Naive thymus-derived CD4-positive, alpha-beta T cell (primary cell): ENCODE results near the gene LARGE1. TPM values are rescaled to one million over a fixed set of nuclear protein-coding genes. Genes with fewer than 3 reads are reported as not detected.

Experiments
- ATAC-seq: fragments of 150-1000 bp; cut with Tn5 transposase; 2 replicates; pipeline ENCODE4 v1.10.0; 2021; ENCODE audit warnings: mild to moderate bottlenecking, moderate library complexity
- CTCF ChIA-PET: fragments of 350-600 bp; sonication (Branson Sonifier 250); formaldehyde crosslinking; loops from one replicate; lab custom pipeline; 2021; ENCODE audit warnings: antibody characterized with exemption; lab: Charles Lee
- POLR2A ChIA-PET: fragments of 350-600 bp; sonication (Branson Sonifier 250); formaldehyde crosslinking; loops from one replicate; lab custom pipeline; 2021; ENCODE audit warnings: antibody characterized with exemption, inconsistent platforms; lab: Charles Lee
- DNase-seq, 9 donors: peaks; one replicate each; pipeline versions ENCODE4 v3.0.0 to v3.0.0-alpha.2; 2020 to 2022; ENCODE audit warnings: mixed read lengths in 1 of 9
- H3K27ac ChIP-seq: one replicate; pipeline ENCODE4 v1.7.0; 2013; ENCODE audit warnings: mild to moderate bottlenecking, low read depth, low read length, moderate library complexity
- H3K27me3 ChIP-seq, 2 donors: one replicate each; pipeline ENCODE4 v1.7.0; 2013; ENCODE audit warnings: low read length in 2 of 2, mild to moderate bottlenecking in 2 of 2, moderate library complexity in 2 of 2; ENCODE audit not compliant: control insufficient read depth in 2 of 2, insufficient read depth in 2 of 2
- H3K36me3 ChIP-seq, 3 experiments: 1 replicate in 2 of 3; 2 replicates in 1 of 3; pipeline ENCODE4 v1.7.0; 2013; ENCODE audit warnings: low read length in 3 of 3, mild to moderate bottlenecking in 3 of 3, moderate library complexity in 1 of 3; ENCODE audit not compliant: insufficient read depth in 3 of 3, control insufficient read depth in 2 of 3
- H3K4me1 ChIP-seq, 2 donors: one replicate each; pipeline ENCODE4 v1.7.0; 2013; ENCODE audit warnings: low read length in 2 of 2, mild to moderate bottlenecking in 2 of 2, moderate library complexity in 1 of 2; ENCODE audit not compliant: control insufficient read depth in 2 of 2, insufficient read depth in 2 of 2
- H3K4me3 ChIP-seq: 2 replicates; pipeline ENCODE4 v1.7.0; 2013; ENCODE audit warnings: mild to moderate bottlenecking, low read length
- H3K9me3 ChIP-seq, 3 experiments: 1 replicate in 2 of 3; 2 replicates in 1 of 3; pipeline ENCODE4 v1.7.0; 2013; ENCODE audit warnings: low read length in 3 of 3; ENCODE audit not compliant: control insufficient read depth in 2 of 3
- H3K27ac Mint-ChIP-seq, 9 donors: one replicate each; pipeline ENCODE4 v1.8.0; 2020 to 2022; ENCODE audit warnings: mixed read lengths in 9 of 9, mild to moderate bottlenecking in 8 of 9, moderate library complexity in 5 of 9, inconsistent platforms in 2 of 9
- H3K27me3 Mint-ChIP-seq, 5 donors: one replicate each; pipeline ENCODE4 v1.8.0; 2021 to 2022; ENCODE audit warnings: mixed read lengths in 5 of 5, mild to moderate bottlenecking in 1 of 5
- H3K36me3 Mint-ChIP-seq, 5 donors: one replicate each; pipeline ENCODE4 v1.8.0; 2020 to 2022; ENCODE audit warnings: mixed read lengths in 5 of 5, mild to moderate bottlenecking in 3 of 5, inconsistent platforms in 1 of 5
- H3K4me1 Mint-ChIP-seq, 7 donors: one replicate each; pipeline ENCODE4 v1.8.0; 2020 to 2022; ENCODE audit warnings: mixed read lengths in 7 of 7, mild to moderate bottlenecking in 3 of 7, inconsistent platforms in 1 of 7
- H3K4me3 Mint-ChIP-seq, 10 donors: one replicate each; pipeline ENCODE4 v1.8.0; 2020 to 2022; ENCODE audit warnings: mild to moderate bottlenecking in 10 of 10, mixed read lengths in 10 of 10, moderate library complexity in 6 of 10, inconsistent platforms in 2 of 10
- H3K9me3 Mint-ChIP-seq, 11 donors: one replicate each; pipeline ENCODE4 v1.8.0; 2020 to 2022; ENCODE audit warnings: mixed read lengths in 11 of 11, mild to moderate bottlenecking in 4 of 11, inconsistent platforms in 1 of 11, moderate library complexity in 1 of 11
- intact Hi-C, 2 donors: fragments of 100-400 bp; cut with micrococcal nuclease; formaldehyde crosslinking; loops; one replicate each; pipeline ENCODE4 v1.15.1; 2023
- polyA plus RNA-seq, 2 donors: library from polyadenylated mRNA; unstranded; fragments of 300-500 nt; fragmentation: Illumina TruSeq; gene quantifications; one replicate each; pipeline ENCODE4 v1.2.3, GENCODE V29; 2021
- total RNA-seq, 6 experiments: library from RNA in 5 of 6; stranded (reverse) in 5 of 6; gene quantifications; 1 replicate in 5 of 6; 2 replicates in 1 of 6; pipeline ENCODE4 v1.2.3 and lab custom pipeline; 2021 to 2026

The LARGE1 gene
- total and polyA plus RNA-seq, 7 experiments from 2014 or later, result 2.3 to 4.8 (median 3.0) TPM; not detected in 3

DNA sequence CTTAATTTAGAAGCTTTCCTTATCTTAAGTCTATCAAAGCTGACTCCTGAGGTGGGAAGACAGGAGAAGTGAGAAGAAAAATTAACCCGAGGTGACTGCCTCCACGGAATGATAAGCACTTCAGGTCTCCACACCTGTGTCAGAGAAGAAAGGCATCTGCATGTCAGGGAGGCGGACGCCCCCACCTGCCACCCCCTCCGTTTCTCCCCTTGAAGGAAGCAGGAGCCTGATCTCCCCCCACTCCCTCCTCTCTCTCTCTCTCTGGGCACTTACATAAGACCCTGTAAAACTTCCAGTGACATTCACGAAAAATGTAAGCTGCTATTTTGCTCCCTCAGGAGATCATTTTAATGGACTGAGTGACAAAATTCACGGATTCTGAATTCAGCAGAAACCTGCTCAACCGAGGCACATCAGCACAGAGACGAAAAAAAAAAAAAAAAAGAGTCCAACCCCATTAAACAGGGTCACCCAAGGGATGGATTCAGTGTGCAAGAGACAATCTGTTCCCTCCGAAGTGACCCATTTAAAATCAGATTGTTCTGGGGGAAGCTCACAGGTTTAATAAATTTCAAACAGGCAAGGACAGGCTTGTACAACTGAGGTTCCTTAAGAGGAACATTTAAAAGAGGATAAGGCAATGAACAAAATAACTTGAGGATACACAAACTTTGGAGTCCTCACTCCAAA, 1.5 kb downstream of the LARGE1 start:
- no peaks in the 10 kb centered on the region for H3K9me3 ChIP-seq
- peaks cover 0 to 14% of the 10 kb centered on the region in 2 donors for H3K4me1 ChIP-seq
- POLR2A ChIA-PET, result no interaction called here
- intact Hi-C loops, result no loop called here
- Mint-ChIP-seq H3K9me3 (peaks cover 0 to 10% (median 3%) of the 10 kb centered on the region in 11 donors), H3K36me3 (peaks cover 0 to 4% (median 0%) of the 10 kb centered on the region in 5 donors), H3K4me1 (peaks cover 9 to 33% (median 22%) of the 10 kb centered on the region in 7 donors), H3K27me3 (peaks cover 37 to 61% (median 54%) of the 10 kb centered on the region in 5 donors), H3K27ac (no peak overlapping the region), H3K4me3 (peak overlapping the region; percentile 50 to 89 (median 70))
- no peak for DNase-seq
- CTCF ChIA-PET, result no interaction called here
- H3K36me3 ChIP-seq, result no peaks in the 10 kb centered on the region
- no peak overlapping the region for H3K27ac ChIP-seq
- ATAC-seq, result no peak
- no peak overlapping the region for H3K4me3 ChIP-seq
- H3K27me3 ChIP-seq, result peaks cover 4% of the 10 kb centered on the region in 2 donors

DNA sequence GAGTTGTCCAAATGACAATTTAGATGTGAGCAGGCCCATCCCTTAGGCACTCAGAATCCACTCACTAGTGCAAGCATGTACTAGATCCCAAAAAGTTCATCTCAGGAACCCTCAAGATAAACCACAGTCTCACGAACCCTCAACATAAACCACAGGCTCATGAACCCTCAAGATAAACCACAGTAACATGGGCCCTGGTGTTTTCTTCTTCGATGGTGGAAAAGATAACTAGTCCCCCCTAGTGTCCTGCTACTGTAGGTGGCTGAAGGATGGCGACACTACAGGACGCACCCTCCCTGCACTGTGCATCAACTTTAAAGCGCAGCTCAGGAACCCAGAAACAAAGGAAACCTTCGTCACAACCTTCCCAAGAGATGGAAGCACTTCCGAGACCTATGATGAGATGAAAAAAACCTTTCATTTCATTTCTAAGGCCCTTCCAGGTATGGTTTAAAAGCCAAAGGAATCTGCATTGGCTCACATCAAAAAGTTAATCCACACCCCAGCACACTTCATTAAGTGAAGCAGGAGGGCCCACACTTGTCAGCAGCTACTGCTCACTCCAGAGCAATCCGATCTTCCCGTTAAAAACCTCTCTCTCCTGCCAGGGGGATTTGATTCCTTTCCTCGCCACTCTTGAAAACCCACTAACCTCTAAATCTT, 2.4 kb downstream of the LARGE1 start:
- H3K27ac Mint-ChIP-seq, result no peak overlapping the region
- peaks cover 6 to 24% (median 19%) of the 10 kb centered on the region in 7 donors for H3K4me1 Mint-ChIP-seq
- no peak overlapping the region for H3K4me3 ChIP-seq
- no peaks in the 10 kb centered on the region for H3K36me3 ChIP-seq
- DNase-seq (no peak), ATAC-seq (no peak)
- H3K9me3 ChIP-seq, result no peaks in the 10 kb centered on the region
- no peak overlapping the region for H3K27ac ChIP-seq
- H3K36me3 Mint-ChIP-seq, result peaks cover 0 to 4% (median 0%) of the 10 kb centered on the region in 5 donors
- intact Hi-C loops, result no loop called here
- H3K27me3 Mint-ChIP-seq, result peaks cover 28 to 53% (median 44%) of the 10 kb centered on the region in 5 donors
- peaks cover 0 to 7% (median 2%) of the 10 kb centered on the region in 11 donors for H3K9me3 Mint-ChIP-seq
- peaks cover 4% of the 10 kb centered on the region in 2 donors for H3K27me3 ChIP-seq
- H3K4me3 Mint-ChIP-seq, result peak overlapping the region in 3 of 10 donors; percentile 2 to 27 (median 13)
- H3K4me1 ChIP-seq, result peaks cover 0 to 9% of the 10 kb centered on the region in 2 donors
- POLR2A ChIA-PET, result no interaction called here
- CTCF ChIA-PET, result no interaction called here

DNA sequence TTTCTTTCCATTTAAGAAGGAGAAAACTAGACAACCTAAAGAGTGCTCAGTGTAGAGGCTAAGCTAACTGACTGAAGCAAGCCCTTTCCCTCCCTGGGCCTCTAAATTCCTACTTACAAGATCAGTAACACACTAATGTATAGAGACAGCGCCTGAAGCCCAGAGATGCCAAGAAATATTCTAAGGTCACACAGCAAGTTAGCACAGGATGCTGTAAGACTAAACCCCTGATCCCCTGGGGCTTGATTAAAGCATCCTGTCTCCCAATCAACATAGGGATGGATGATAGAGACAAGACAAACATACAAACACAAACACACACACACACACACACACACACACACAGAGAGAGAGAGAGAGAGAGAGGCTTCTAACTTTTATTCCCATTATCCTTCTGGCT, 5.6 kb downstream of the LARGE1 start:
- peaks cover 0 to 6% (median 2%) of the 10 kb centered on the region in 11 donors for H3K9me3 Mint-ChIP-seq
- H3K36me3 Mint-ChIP-seq, result peaks cover 0 to 1% (median 0%) of the 10 kb centered on the region in 5 donors
- H3K27me3 ChIP-seq, result peaks cover 4% of the 10 kb centered on the region in 2 donors
- CTCF ChIA-PET, result no interaction called here
- H3K36me3 ChIP-seq, result no peaks in the 10 kb centered on the region
- no peak overlapping the region for H3K27ac ChIP-seq
- intact Hi-C loops, result no loop called here
- no peak overlapping the region for H3K4me3 Mint-ChIP-seq
- DNase-seq (no peak), ATAC-seq (no peak)
- POLR2A ChIA-PET, result no interaction called here
- H3K4me3 ChIP-seq, result no peak overlapping the region
- peaks cover 22 to 60% (median 32%) of the 10 kb centered on the region in 5 donors for H3K27me3 Mint-ChIP-seq
- peaks cover 0 to 15% (median 9%) of the 10 kb centered on the region in 7 donors for H3K4me1 Mint-ChIP-seq
- H3K9me3 ChIP-seq, result no peaks in the 10 kb centered on the region
- H3K27ac Mint-ChIP-seq, result no peak overlapping the region
- peaks cover 0 to 8% of the 10 kb centered on the region in 2 donors for H3K4me1 ChIP-seq

DNA sequence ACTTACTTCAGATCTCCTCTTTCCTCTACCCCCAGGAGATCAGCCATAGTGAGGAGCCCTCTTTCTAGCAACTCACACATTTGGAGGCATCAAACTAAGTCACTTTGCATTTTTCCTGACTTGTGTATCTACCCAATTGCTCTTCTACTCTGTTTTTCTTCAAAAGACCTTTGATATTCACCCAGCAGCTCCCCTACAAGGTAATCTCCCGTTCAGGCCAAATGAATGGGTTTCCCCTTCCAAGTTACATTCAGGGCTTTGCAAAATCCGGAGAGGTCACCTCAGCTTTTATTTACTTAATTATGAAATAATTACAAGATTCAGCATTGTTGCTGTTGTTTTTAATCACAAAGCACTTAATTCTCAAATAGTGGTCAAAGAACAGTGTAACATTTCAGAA, 6.1 kb downstream of the LARGE1 start:
- DNase-seq (no peak), ATAC-seq (no peak)
- H3K9me3 Mint-ChIP-seq, result peaks cover 0 to 6% (median 2%) of the 10 kb centered on the region in 11 donors
- Histone ChIP-seq H3K4me1 (peaks cover 0 to 2% of the 10 kb centered on the region in 2 donors), H3K9me3 (no peaks in the 10 kb centered on the region), H3K27me3 (peaks cover 4% of the 10 kb centered on the region in 2 donors), H3K36me3 (no peaks in the 10 kb centered on the region), H3K27ac (no peak overlapping the region), H3K4me3 (no peak overlapping the region)
- peaks cover 18 to 55% (median 28%) of the 10 kb centered on the region in 5 donors for H3K27me3 Mint-ChIP-seq
- no peak overlapping the region for H3K4me3 Mint-ChIP-seq
- ChIA-PET POLR2A (no interaction called here), CTCF (no interaction called here)
- H3K27ac Mint-ChIP-seq, result no peak overlapping the region
- intact Hi-C loops, result no loop called here
- H3K4me1 Mint-ChIP-seq, result peaks cover 0 to 10% (median 5%) of the 10 kb centered on the region in 7 donors
- no peaks in the 10 kb centered on the region for H3K36me3 Mint-ChIP-seq

DNA sequence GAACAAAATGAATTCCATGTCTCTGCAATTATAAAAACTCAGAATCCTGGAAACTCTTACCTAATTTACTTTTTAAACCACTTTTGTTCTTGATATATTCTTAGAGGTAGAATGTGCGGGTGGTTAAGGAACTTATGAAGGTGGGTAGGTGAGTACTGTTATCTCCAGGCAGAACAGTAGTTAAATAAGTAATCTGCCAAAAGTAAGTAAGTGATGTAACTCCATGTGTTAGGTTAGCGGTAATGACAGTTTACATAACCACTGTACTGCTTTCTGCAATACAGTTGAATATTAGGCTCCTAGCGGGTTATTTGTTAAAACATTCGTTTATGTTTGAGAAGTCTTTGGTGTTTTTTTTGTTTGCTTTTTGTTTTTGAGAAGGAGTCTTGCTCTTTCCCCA, 7.1 kb downstream of the LARGE1 start:
- Histone ChIP-seq H3K4me1 (no peaks in the 10 kb centered on the region), H3K9me3 (no peaks in the 10 kb centered on the region), H3K27ac (no peak overlapping the region), H3K4me3 (no peak overlapping the region), H3K27me3 (no peaks in the 10 kb centered on the region), H3K36me3 (no peaks in the 10 kb centered on the region)
- CTCF ChIA-PET, result no interaction called here
- Mint-ChIP-seq H3K4me3 (no peak overlapping the region), H3K27me3 (peaks cover 9 to 46% (median 18%) of the 10 kb centered on the region in 5 donors), H3K27ac (no peak overlapping the region), H3K4me1 (peaks cover 0 to 3% (median 0%) of the 10 kb centered on the region in 7 donors), H3K36me3 (no peaks in the 10 kb centered on the region), H3K9me3 (peaks cover 0 to 6% (median under 1%) of the 10 kb centered on the region in 11 donors)
- DNase-seq (no peak), ATAC-seq (no peak)
- POLR2A ChIA-PET, result no interaction called here
- intact Hi-C loops, result no loop called here

DNA sequence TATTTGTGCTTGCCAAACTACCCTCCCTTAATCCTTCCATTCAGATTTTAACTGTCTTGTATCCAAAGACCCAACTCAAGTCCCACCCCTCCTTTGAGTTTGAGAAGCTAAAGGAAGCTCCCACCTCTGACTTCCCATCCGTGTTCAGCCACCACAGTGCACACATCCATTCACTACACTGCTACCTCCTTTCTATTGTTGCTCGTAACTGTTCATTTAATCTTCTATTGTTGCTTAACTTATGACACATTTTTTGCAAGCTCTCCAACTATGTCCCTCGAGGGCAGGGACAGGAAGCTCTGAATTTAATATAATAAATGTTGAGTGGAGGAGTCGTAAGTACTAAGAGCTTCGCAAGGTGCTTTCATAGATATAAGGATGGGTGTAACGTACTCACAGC, 10.4 kb downstream of the LARGE1 start:
- H3K4me1 Mint-ChIP-seq, result no peaks in the 10 kb centered on the region
- Histone ChIP-seq H3K27ac (no peak overlapping the region), H3K4me1 (no peaks in the 10 kb centered on the region), H3K27me3 (no peaks in the 10 kb centered on the region), H3K9me3 (no peaks in the 10 kb centered on the region), H3K36me3 (no peaks in the 10 kb centered on the region), H3K4me3 (no peak overlapping the region)
- H3K36me3 Mint-ChIP-seq, result no peaks in the 10 kb centered on the region
- DNase-seq (no peak), ATAC-seq (no peak)
- H3K9me3 Mint-ChIP-seq, result peaks cover 0 to 6% (median 0%) of the 10 kb centered on the region in 11 donors
- peaks cover 0 to 21% (median 6%) of the 10 kb centered on the region in 5 donors for H3K27me3 Mint-ChIP-seq
- ChIA-PET CTCF (no interaction called here), POLR2A (no interaction called here)
- intact Hi-C loops, result no loop called here
- no peak overlapping the region for H3K27ac Mint-ChIP-seq
- H3K4me3 Mint-ChIP-seq, result no peak overlapping the region
